Hippocampal formation (tissue), 2 donors: ENCODE results near the gene OR9G1.
"Not testable (repeated sequence)": the region's sequence is repeated elsewhere in the genome, so short reads cannot be mapped to it uniquely, and the experiment has no call there.

Experiments
- DNase-seq, 2 donors: peaks; one replicate each; lab custom pipeline; 2025; lab: John Stamatoyannopoulos, UW

Gene OR9G1, protein sequence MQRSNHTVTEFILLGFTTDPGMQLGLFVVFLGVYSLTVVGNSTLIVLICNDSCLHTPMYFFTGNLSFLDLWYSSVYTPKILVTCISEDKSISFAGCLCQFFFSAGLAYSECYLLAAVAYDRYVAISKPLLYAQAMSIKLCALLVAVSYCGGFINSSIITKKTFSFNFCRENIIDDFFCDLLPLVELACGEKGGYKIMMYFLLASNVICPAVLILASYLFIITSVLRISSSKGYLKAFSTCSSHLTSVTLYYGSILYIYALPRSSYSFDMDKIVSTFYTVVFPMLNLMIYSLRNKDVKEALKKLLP

GRCh38 chr11:56698795-56699194 lies at the start of gene OR9G1:
Gene OR9G1, plus strand, starts transcription at chr11:56699095. Its CDS starts 1,293 bp downstream, at chr11:56700388.
- DNase-seq = no peak

DNA sequence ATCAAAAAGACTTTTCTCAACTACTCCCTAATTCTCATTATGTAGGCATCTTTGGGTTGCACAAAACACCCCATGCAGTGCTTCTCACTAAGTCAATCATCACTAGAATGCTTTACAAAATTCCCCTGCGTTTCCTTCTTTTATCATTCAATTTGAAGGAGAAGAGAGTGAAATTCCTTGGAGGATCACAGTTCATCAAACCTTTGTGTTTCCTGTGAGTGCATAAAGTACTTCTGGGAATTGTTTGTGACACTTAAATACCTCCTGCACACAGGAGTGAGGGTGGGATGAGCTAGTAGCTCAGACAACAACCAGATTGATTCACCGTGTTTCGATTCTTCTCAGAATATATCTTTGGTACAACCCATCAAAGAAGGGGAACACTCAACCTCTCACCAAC lies 39.1 kb upstream of the OR9G1 start:
- no peak for DNase-seq

DNA sequence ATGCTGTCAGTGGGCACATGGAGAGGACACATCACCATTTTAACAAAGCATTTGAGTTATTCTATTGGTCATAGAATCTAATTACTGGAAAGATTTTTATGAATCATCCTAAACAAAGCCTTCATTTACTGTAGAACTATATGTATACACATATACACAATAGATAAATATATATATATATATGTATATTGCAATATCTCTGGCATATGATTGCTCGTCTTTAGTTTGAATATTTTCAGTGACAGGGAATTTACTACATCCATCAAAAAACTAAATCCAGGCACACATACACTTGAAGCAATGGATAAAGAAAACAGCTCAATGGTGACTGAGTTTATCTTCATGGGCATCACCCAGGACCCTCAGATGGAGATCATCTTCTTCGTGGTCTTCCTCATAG lies 35.5 kb upstream of the OR9G1 start, which contains the start of gene OR5AR1:
Gene OR5AR1, plus strand, starts transcription at position 301 of the 400 bp plus-strand sequence. Its CDS starts 0 bp downstream, at position 301.
- DNase-seq = no peak

- no peak for DNase-seq
Measured at GRCh38 chr11:56670984-56671383, 27.9 kb upstream of the OR9G1 start.

GRCh38 chr11:56688554-56689100 lies 10.3 kb upstream of the OR9G1 start:
- DNase-seq = no peak

GRCh38 chr11:56691179-56691578 lies 7.7 kb upstream of the OR9G1 start:
- not testable (repeated sequence) for DNase-seq

GRCh38 chr11:56693428-56693827 lies 5.5 kb upstream of the OR9G1 start:
- no peak for DNase-seq

GRCh38 chr11:56700242-56700913 lies 1.5 kb downstream of the OR9G1 start:
- DNase-seq = no peak

DNA sequence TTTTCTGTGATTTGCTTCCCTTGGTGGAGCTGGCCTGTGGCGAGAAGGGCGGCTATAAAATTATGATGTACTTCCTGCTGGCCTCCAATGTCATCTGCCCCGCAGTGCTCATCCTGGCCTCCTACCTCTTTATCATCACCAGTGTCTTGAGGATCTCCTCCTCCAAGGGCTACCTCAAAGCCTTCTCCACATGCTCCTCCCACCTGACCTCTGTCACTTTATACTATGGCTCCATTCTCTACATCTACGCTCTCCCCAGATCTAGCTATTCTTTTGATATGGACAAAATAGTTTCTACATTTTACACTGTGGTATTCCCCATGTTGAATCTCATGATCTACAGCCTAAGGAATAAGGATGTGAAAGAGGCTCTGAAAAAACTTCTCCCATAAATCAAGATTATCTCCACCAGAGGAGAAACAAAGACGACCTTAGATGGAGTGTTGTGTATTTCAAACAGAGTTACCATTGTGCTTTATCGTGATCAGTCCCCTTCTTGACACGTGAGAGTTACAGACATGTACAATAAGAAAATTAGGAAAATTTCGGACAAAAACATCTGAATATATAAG lies 2.1 kb downstream of the OR9G1 start:
- no peak for DNase-seq

DNA sequence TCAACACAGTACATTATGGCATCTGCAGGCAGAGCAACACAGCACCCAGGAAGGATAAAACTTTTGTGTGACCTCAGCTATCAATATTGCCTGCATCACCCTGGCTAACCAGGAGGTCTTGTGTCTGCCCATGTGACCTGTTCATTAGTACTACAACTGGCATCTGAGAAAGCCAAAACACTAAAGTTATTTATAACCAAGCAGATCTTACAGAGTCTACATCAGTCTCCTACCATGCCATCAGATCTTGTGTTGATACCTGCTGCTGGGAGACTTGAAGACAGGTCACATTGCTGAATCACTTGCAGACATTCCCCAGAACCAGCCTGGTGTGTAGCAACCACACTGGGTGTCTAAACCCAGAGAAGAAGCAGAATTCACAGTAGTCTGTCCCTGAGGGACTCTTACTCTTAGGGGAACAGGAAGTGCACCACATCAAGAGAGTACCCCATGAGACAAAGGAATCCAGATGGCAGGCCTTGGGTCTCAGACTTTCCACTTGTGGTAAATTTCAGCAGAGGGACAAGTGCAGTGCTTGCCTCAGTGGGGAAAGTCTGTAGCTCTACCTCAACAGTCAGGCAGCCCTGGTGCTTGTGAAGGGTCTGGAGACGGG lies 7.0 kb downstream of the OR9G1 start:
- DNase-seq = no peak

- DNase-seq = no peak
Measured at GRCh38 chr11:56706486-56706885, 7.6 kb downstream of the OR9G1 start.

DNA sequence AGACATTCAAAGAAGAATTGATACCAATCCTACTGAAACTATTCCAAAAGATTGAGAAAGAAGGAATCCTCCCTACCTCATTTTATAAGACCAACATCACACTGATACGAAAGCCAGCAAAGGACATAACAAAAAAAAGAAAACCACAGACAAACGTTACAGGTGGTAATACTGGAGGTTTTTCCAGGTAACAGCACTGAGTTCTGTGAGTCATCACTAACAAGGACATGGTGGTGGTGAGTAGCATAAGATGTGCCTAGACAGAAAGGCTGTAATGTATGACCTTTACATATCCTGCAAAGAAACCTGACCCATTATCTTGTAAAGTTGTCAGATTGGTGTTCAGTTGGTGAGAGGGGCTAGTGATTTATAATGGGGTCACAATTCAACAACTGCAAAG lies 15.3 kb downstream of the OR9G1 start:
- no peak for DNase-seq

- no peak for DNase-seq
Measured at GRCh38 chr11:56716379-56716854, 17.5 kb downstream of the OR9G1 start.

DNA sequence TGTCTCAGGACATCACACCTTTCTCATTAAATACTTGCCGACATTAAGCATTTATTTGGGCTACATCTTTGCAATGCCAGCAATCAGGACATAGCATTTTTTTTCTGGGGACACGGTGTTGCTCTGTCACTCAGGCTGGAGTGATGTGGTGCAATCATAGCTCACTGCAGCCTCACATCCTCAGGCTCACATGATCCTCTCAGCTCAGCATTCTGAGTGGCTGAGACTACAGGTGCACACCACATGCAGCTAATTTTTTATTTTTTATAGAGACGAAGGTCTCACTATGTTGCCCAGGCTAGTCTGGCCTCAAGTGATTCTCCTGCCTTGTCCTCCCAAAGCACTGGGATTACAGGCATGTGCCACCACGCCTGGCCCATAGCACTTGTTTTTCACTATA lies 21.6 kb downstream of the OR9G1 start:
- DNase-seq = no peak

GRCh38 chr11:56740107-56740506 lies 41.2 kb downstream of the OR9G1 start:
- DNase-seq = no peak

GRCh38 chr11:56740886-56741285 lies 42.0 kb downstream of the OR9G1 start:
- DNase-seq = no peak

GRCh38 chr11:56748597-56748996 lies 49.7 kb downstream of the OR9G1 start, which contains the start of gene OR9G4:
Gene OR9G4, minus strand, starts transcription at chr11:56748697. Its CDS starts 4,931 bp downstream, at chr11:56743766.
- DNase-seq = no peak

- no peak for DNase-seq
Measured at GRCh38 chr11:56750190-56750589, 51.3 kb downstream of the OR9G1 start.

DNA sequence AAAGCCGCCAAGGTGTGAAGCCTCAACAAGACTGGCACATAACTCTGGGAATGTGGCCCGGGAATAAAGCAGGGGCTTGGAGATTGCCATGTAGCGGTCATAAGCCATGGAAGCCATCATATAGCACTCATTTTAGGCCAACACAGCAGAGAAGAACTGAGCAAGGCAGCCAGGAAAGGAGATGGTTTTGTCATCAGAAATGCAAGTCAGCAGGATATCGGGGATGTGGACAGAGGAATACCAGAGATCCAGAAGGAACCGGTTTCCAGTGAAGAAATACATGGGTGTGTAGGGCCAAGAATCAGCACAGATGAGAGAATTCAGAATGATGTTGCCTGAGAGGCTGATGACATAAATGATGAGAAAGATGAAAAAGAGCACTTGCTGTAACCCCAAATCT lies 52.6 kb downstream of the OR9G1 start:
- DNase-seq = no peak
